HEK293T (cell line): ENCODE measurements around the gene NHSL2.

ENCODE experiments used
- BHLHE40 ChIP-seq: fragments of 450-650 bp; IDR thresholded peaks from 2 replicates; pipeline ENCODE4 v1.6.1; 2016; ENCODE audit warnings: mild to moderate bottlenecking, moderate library complexity, borderline replicate concordance
- FOXK2 ChIP-seq: fragments of 450-650 bp; IDR thresholded peaks from 2 replicates; pipeline ENCODE4 v1.6.1; 2016; ENCODE audit warnings: mild to moderate bottlenecking
- LEF1 ChIP-seq: fragments of 450-650 bp; IDR thresholded peaks from 2 replicates; pipeline ENCODE4 v1.6.1; 2017; ENCODE audit warnings: mild to moderate bottlenecking, borderline replicate concordance
- NFRKB ChIP-seq: fragments of 450-650 bp; IDR thresholded peaks from 2 replicates; pipeline ENCODE4 v1.6.1; 2016; ENCODE audit warnings: mild to moderate bottlenecking, moderate library complexity
- PKNOX1 ChIP-seq: fragments of 450-650 bp; IDR thresholded peaks from 2 replicates; pipeline ENCODE4 v1.6.1; 2016
- SP1 ChIP-seq: fragments of 450-650 bp; IDR thresholded peaks from 2 replicates; pipeline ENCODE4 v1.6.1; 2017
- ZNF384 ChIP-seq: fragments of 450-650 bp; IDR thresholded peaks from 2 replicates; pipeline ENCODE4 v1.6.1; 2016

DNA sequence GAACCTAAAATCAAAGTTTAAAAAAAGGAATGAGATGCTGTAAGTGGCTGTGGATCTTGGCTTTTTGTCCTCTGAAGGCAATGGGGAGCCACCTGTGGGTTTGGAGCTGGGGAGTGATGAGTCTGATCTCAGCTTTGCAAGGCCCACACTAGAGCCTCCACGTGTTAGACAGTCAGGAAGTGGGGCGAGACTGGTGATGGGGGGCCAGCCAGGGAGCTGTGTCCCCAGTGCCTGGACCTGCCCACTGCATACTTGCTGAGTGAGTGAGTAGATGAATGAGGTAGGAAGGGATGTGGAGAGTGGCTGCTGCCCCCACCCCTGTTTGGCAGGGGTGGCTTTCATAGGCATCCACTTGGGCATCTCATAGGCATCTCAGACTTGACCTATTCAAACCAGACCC lies 84.0 kb downstream of the NHSL2 start:
- TF ChIP-seq SP1: no peak
- no peak for TF ChIP-seq NFRKB
- TF ChIP-seq LEF1: no peak
- TF ChIP-seq ZNF384: no peak
- TF ChIP-seq BHLHE40: no peak
- no peak for TF ChIP-seq PKNOX1
- TF ChIP-seq FOXK2: no peak
